ENCODE measurements around the gene MIOS. TPM values are rescaled to one million over a fixed set of nuclear protein-coding genes. Genes with fewer than 3 reads are reported as not detected.

The MIOS gene
- total RNA-seq, 4 donors from 2014 or later, result 37.2 to 48.7 (median 42.6) TPM

DNA sequence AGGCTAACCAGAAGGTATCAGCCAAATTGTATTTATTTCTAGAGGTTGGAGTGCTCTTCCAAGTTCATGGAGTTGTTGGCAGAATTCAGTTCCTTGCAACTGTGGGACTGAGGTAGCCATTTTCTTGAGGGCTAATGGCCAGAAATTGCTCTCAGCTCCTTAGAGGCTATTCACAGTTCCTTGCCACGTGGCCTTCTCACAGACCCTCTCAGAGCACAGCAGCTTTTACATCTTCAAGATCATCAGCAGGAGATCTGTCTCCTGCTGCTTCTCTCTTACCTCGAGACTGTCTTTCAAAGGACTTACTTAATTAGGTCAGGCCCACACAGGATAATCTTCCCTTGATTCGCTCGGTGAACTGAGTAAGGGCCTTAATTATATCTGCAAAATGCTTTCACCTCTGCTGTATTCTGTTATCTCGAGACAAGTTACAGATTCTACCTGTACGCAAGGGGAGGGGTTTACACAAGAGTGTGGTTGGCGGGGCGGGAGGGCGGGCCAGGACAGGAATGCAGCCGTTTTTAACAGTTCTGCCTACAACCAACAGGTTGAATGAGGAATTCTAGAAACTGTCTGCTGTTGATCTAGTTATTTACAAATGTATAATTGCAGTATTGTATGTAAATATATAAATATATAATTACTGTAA, 15.0 kb downstream of the MIOS start:
- no peak overlapping the region for H3K27ac ChIP-seq
- no peaks in the 10 kb centered on the region for H3K27me3 ChIP-seq
- TF ChIP-seq, protein P1, sequence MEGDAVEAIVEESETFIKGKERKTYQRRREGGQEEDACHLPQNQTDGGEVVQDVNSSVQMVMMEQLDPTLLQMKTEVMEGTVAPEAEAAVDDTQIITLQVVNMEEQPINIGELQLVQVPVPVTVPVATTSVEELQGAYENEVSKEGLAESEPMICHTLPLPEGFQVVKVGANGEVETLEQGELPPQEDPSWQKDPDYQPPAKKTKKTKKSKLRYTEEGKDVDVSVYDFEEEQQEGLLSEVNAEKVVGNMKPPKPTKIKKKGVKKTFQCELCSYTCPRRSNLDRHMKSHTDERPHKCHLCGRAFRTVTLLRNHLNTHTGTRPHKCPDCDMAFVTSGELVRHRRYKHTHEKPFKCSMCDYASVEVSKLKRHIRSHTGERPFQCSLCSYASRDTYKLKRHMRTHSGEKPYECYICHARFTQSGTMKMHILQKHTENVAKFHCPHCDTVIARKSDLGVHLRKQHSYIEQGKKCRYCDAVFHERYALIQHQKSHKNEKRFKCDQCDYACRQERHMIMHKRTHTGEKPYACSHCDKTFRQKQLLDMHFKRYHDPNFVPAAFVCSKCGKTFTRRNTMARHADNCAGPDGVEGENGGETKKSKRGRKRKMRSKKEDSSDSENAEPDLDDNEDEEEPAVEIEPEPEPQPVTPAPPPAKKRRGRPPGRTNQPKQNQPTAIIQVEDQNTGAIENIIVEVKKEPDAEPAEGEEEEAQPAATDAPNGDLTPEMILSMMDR (IDR thresholded peaks at IDR 0.05), result no peak
- no peak for TF ChIP-seq POLR2A (IDR thresholded peaks at IDR 0.05)
- 68 to 76% methylated on average over 10 of the region's 10 CpGs for WGBS, 2 donors
- H3K4me1 ChIP-seq, result no peaks in the 10 kb centered on the region
- no peak for DNase-seq
- no peak overlapping the region for H3K4me3 ChIP-seq (replicated peaks in 1 of 3)
- intact Hi-C loops (cut with DNase I), result no loop called here
- H3K36me3 ChIP-seq, result no peaks in the 10 kb centered on the region
- H3K9me3 ChIP-seq, result no peaks in the 10 kb centered on the region

DNA sequence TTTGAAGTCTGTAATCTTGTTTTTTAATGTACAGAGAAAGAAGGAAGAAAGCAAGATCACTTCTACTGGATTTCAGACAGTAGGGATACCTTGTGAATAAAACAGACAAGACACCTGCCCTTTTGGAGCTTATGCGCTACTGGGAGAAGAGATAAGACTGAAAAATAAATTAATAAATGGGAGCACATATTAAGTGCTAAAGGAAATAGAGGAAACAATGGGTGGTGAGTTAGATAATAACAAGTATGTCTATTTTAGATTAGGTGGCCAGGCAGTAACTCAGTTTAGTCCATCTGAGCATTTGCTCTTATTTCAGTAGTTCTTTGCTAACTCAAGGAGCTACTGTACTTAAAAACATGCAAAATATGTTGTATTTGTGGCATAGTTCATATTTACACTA, 15.9 kb downstream of the MIOS start:
- DNase-seq, result no peak
- H3K36me3 ChIP-seq, result no peaks in the 10 kb centered on the region
- no peaks in the 10 kb centered on the region for H3K4me1 ChIP-seq
- WGBS, 2 donors, result 91 to 94% methylated on average over 1 of the region's 1 CpG
- no peak overlapping the region for H3K4me3 ChIP-seq (replicated peaks in 1 of 3)
- TF ChIP-seq POLR2A (IDR thresholded peaks at IDR 0.05), result no peak
- TF ChIP-seq, protein P1 (IDR thresholded peaks at IDR 0.05), result no peak
- H3K9me3 ChIP-seq, result no peaks in the 10 kb centered on the region
- H3K27me3 ChIP-seq, result no peaks in the 10 kb centered on the region
- no peak overlapping the region for H3K27ac ChIP-seq
- intact Hi-C loops (cut with DNase I), result no loop called here

DNA sequence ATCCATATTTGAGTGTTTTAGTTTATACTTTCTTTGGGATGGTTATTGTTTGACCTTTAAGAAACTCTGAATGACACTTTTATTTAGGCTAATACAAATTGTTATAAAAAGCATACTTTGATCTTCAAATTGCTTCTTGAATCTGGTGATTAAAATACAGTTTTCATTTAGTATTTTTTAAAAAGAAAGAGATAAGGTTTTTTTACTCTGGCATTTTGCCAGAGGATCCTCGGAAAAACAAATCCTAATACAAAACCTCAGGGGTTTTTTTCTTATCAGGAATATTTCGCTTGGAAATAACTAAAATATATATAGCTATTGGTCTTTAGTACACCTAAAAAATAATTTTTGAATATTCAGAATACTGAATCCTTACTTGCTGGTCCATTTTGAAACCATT, 17.0 kb downstream of the MIOS start:
- 77 to 82% methylated on average over 2 of the region's 2 CpGs for WGBS, 2 donors
- Histone ChIP-seq H3K4me3 (replicated peaks in 1 of 3) (no peak overlapping the region), H3K36me3 (no peaks in the 10 kb centered on the region), H3K27ac (no peak overlapping the region), H3K9me3 (no peaks in the 10 kb centered on the region), H3K27me3 (no peaks in the 10 kb centered on the region), H3K4me1 (no peaks in the 10 kb centered on the region)
- intact Hi-C loops (cut with DNase I), result no loop called here
- TF ChIP-seq, protein P1 (IDR thresholded peaks at IDR 0.05), result no peak
- no peak for TF ChIP-seq POLR2A (IDR thresholded peaks at IDR 0.05)
- no peak for DNase-seq

DNA sequence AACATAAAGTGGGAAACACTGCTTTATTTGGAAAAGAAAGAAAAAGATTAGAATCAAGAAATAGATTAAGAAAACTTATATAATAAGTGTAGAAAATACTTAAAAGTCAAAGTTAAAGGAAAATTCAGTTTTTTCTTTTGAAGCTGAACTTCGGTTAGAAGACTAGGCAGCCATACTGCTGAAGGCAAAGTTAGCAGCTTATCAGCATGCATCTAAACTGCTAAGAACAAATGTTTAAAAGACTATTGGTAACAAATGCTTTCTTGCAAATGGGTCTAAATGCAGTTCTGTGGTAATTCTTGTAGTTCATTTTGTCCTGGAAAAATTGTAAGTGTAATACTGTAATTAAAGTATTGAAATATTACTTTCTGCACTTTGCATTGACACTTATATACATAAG, 18.0 kb downstream of the MIOS start:
- 89 to 91% methylated on average over 1 of the region's 1 CpG for WGBS, 2 donors
- H3K9me3 ChIP-seq, result no peaks in the 10 kb centered on the region
- DNase-seq, result no peak

DNA sequence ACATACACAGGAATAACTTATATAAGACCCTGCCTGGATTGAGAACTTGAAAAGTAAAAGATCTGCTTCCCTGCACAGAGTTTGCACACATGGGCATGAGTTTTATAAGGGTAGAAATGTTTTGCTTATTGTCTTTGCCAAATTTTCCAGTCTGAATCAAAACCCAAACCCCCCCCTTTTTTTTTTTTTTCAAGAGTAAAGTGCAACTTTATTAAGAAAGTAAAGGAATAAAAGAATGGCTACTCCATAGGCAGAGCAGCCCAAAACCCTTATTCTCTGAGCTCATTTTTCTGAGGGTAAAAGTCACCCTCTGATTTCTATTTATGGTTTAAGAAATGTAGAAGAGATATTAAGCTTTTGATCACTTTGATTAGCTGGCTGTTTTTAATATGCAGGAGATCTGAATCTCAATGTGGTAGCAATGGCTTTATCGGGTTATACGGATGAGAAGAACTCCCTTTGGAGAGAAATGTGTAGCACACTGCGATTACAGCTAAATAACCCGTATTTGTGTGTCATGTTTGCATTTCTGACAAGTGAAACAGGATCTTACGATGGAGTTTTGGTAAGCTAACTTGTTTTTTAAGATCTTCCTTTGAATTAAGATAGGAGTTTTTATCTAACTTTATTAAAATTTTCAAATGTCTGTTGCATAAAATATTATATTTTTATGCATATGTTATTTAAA, 18.7 kb downstream of the MIOS start:
- intact Hi-C loops (cut with DNase I), result no loop called here
- Histone ChIP-seq H3K4me3 (replicated peaks in 1 of 3) (no peak overlapping the region), H3K9me3 (no peaks in the 10 kb centered on the region), H3K27me3 (no peaks in the 10 kb centered on the region), H3K36me3 (no peaks in the 10 kb centered on the region), H3K4me1 (no peaks in the 10 kb centered on the region), H3K27ac (no peak overlapping the region)
- no peak for DNase-seq
- 95 to 97% methylated on average over 5 of the region's 5 CpGs for WGBS, 2 donors
- TF ChIP-seq, protein P1 (IDR thresholded peaks at IDR 0.05), result no peak
- no peak for TF ChIP-seq POLR2A (IDR thresholded peaks at IDR 0.05)

More for the DNA sequence above, 18.0 kb downstream of the MIOS start:
- Histone ChIP-seq H3K4me3 (replicated peaks in 1 of 3) (no peak overlapping the region), H3K4me1 (no peaks in the 10 kb centered on the region), H3K27ac (no peak overlapping the region), H3K27me3 (no peaks in the 10 kb centered on the region), H3K36me3 (no peaks in the 10 kb centered on the region)
- TF ChIP-seq, protein P1 (IDR thresholded peaks at IDR 0.05), result no peak
- TF ChIP-seq POLR2A (IDR thresholded peaks at IDR 0.05), result no peak
- intact Hi-C loops (cut with DNase I), result no loop called here

All from thyroid gland (tissue), 4 donors.